ENCODE measurements around the gene PLCH1.

PLCH1 gene, protein sequence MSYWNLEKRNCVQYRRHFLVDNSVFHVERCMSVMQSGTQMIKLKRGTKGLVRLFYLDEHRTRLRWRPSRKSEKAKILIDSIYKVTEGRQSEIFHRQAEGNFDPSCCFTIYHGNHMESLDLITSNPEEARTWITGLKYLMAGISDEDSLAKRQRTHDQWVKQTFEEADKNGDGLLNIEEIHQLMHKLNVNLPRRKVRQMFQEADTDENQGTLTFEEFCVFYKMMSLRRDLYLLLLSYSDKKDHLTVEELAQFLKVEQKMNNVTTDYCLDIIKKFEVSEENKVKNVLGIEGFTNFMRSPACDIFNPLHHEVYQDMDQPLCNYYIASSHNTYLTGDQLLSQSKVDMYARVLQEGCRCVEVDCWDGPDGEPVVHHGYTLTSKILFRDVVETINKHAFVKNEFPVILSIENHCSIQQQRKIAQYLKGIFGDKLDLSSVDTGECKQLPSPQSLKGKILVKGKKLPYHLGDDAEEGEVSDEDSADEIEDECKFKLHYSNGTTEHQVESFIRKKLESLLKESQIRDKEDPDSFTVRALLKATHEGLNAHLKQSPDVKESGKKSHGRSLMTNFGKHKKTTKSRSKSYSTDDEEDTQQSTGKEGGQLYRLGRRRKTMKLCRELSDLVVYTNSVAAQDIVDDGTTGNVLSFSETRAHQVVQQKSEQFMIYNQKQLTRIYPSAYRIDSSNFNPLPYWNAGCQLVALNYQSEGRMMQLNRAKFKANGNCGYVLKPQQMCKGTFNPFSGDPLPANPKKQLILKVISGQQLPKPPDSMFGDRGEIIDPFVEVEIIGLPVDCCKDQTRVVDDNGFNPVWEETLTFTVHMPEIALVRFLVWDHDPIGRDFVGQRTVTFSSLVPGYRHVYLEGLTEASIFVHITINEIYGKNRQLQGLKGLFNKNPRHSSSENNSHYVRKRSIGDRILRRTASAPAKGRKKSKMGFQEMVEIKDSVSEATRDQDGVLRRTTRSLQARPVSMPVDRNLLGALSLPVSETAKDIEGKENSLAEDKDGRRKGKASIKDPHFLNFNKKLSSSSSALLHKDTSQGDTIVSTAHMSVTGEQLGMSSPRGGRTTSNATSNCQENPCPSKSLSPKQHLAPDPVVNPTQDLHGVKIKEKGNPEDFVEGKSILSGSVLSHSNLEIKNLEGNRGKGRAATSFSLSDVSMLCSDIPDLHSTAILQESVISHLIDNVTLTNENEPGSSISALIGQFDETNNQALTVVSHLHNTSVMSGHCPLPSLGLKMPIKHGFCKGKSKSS (N-terminal part only)

GRCh38 chr3:155744626-155745324, at the start of gene PLCH1:
Gene PLCH1 (minus strand): TSS chr3:155745071. CDS start chr3:155704224, 40,847 bp downstream.
- DNase-seq, result peak; percentile 31

- DNase-seq, result no peak
These were observed 47.7 kb upstream of the PLCH1 start for GRCh38 chr3:155792532-155792931.

DNA sequence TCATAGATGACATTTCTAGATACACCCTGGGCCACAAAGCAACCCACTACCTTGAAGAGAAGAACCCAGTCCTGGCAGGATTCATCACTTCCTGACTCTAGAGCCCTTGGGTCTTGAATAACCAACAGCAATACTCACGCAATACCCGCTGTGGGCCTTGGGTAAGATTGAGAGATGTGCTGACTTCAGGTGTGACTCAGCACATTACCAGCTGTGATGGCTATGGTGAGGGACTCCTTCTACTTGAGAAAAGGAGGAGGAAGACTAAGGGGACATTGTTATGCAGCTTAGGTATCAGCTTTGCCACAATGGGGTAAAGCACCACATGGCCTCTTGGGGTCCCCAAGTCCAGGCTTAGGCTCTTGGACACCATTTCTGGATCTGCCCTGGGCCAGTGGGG, 46.3 kb upstream of the PLCH1 start:
- peak; percentile 58 for DNase-seq

DNA sequence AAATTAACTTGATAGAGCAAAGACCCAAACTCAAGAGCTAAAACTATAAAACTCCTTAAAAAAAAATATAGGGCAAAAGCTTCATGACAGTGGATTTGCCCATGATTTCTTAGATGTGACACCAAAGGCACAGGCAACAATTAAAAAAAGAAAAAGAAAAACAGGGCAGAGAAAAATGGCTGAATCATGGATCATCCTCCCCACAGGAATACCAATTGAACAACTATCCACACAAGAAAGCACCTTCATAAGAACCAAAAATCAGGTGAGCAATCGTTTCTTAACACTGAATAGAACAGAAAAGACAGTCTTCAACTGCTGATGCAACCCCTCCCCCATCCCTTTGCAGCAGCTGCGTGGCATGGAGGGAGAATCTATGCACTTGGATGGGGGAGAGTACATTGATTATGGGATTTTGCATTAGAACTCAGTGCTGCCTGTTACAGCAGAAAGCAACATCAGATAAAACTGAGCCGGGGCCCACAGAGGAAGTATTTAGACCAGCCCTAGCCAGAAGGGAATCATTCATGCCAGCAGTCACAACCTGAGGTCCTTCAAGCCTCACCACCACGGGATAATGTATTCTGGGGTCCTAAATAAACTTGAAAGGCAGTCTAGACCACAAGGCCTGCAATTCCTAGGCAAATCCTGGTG, 45.5 kb upstream of the PLCH1 start:
- no peak for DNase-seq

GRCh38 chr3:155785662-155786295, 40.9 kb upstream of the PLCH1 start:
- no peak for DNase-seq

DNA sequence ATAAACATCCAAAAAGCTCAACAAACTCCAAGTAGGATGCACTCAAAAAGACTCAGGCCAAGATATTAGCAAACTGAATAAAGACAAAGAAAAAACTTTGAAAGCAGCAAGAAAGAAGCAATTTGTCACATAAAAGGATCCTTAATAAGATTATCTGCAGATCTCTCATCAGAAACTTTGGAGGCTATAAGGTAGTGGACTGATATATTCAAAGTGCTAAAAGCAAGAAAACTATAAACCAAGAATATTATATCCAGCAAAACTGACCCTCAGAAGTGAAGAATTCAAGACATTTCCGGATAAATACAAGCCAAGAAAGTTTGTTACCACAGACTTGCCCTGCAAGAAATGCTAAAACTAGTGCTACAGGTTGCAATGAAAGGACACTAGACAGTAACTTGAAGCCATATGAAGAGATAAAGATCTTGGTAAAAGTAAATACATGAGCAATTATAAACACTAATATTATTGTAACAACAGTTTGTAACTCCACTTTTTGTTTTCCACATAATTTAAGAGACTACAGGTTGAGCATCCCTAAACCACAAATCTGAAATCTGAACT, 37.6 kb upstream of the PLCH1 start:
- DNase-seq, result no peak

DNA sequence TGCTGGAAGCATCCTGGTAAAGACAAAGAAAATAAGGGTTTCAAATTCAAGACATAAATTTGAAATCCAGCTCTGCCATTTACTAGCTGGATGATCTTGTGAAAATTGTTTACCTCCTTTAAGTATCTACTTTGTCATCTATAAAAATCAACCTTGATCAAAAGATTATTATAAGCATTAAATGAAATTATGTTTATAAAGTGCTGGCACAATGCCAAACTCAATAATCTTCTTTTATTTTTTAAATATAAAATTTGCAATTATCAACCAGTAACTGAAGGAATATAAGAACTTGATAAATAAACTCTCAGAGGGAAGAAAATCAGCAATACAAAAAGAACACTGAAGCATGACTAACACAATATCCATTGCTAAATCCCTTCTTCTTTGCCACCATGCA, 35.4 kb upstream of the PLCH1 start:
- DNase-seq, result no peak

DNA sequence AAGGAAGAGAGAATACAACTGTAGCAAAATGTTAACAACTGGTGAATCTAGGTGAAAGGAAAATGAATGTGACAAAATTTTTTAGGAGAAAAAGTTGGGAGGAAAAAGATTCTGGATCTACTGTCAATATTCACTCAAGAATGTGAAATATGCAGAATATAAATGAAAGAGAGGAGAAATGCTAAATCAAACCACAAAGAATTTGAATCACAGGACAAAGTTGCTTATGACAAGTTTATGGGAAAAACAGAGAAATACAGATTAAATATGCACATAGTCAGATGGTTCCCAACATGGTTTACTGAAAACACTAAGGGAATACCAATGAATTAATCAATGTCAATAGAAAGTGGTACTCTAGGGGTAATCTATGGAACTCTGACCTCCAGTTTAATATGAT, 33.6 kb upstream of the PLCH1 start:
- DNase-seq, result no peak

- peak; percentile 25 for DNase-seq
These were observed 27.9 kb upstream of the PLCH1 start for GRCh38 chr3:155772801-155773200.

DNA sequence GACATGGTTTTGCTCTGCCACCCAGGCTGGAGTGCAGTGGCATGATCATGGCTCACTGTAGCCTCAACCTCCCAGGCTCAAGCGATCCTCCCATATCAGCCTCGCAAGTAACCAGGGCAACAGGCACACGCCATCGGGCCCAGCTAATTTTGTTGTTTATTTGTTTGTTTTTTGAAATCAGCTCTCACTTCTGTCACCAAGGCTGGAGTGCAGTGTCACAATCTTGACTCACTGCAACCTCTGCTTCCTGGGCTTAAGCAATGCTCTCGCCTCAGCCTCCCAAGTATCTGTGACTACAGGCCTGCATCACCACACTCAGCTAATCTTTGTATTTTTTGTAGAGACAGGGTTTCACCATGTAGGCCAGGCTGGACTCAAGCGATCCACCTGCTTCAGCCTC, 26.3 kb upstream of the PLCH1 start:
- no peak for DNase-seq

- peak; percentile 72 for DNase-seq
These were observed 21.3 kb upstream of the PLCH1 start for GRCh38 chr3:155766206-155766605.

DNA sequence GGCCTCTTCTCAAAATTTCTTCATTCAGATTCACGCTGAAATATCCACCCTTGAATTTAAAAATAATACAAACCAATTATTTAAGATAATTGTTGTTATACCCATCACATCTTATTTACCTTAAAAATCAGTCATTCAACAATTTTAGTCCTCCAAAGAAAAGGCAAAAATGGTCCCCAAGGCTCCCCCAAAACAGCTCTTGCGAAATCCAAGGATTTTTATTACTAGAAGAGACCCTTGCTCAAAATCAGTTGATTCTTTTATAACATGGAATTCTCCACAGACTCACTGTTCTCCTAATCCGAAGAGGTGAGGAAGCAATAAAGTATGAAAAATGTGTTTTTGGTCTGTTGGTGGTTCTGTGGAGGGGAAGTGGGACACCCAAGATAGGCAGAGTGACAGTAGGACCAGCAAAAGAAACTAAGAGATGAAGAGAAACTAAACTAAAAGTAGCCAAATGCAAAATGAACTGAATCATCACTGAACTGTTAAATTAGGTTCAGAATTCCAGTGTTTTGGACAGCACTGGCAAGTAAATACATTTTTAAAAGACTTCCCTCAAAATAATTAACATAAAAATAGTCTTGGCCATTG, 19.1 kb upstream of the PLCH1 start:
- DNase-seq, result no peak

- no peak for DNase-seq
These were observed 15.8 kb upstream of the PLCH1 start for GRCh38 chr3:155760653-155761052.

DNA sequence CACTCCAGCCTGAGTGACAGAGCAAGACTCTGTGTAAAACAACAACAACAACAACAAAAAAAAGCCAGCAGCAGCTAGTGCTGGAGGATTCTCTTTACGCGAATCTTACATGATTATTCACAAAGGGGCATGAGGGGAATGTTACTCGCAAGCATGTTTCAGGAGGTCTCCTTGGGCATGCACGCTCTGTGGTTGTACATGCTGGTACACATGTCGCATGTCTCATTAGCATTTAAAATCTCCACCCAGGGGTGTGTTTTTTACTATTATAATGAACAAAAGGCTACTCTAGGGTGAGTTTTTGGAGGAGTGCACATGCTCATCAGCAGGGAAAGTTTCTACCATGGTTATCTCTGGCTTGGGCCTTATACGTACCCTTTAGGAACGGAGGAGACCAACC, 12.7 kb upstream of the PLCH1 start:
- no peak for DNase-seq

DNA sequence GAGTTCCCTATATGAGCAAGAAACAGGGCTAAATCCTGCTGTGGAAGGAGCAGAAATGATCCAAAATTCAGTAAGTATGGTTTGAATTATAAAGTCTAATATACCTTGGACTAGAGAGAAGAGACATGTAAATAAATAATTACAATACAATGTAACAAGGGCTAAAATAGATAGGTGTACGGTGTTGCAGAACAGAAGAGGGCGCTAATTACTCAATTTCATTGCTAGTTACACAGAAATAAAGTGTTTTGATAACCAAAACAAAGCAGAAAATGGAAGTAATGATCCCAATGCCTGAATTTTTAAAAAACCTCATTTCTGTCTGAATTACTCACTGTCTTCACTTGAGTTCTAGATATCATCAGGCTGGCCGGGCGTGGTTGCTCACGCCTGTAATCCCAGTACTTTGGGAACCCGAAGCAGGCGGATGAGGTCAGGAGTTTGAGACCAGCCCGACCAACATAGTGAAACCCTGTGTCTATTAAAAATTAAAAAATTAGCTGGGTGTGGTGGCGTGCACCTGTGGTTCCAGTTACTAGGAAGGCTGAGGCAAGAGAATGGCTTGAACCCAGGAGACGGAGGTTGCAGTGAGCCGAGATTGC, 8.3 kb upstream of the PLCH1 start:
- peak; percentile 61 for DNase-seq

DNA sequence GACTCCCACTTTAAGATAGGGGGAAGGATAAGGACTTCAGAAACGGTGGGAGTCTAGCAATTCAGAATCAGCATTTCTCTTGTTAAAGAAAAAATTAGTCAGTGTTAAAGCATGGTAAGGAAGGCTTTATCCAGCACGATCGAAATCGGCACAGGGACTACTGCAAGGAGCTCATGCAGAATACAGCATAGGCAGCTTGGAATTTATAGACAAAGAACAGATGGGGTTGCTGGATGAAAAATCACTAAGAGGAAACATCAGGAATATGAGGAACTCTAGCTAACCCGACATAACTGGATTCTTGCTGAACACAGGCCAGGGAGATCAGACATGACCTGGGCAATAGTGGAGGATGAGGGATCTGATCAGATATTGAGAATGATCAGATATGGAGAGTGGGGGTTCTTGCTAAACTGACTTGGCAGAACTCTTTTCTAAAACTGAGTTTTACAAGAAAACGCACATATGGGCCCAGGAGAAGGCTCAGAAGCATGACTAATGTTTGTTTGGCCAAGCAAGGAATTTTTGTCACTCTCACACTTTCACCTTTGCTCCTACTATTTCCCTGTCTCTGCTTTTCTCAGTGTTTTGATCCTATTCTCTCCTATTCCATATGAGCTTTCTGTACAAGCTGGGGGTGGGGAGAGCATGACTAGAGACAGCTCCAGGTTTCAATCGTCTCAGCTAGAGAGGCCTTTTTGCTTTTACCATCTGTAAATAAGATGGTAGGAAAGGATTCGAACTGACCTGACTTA, 3.9 kb upstream of the PLCH1 start:
- DNase-seq, result no peak

DNA sequence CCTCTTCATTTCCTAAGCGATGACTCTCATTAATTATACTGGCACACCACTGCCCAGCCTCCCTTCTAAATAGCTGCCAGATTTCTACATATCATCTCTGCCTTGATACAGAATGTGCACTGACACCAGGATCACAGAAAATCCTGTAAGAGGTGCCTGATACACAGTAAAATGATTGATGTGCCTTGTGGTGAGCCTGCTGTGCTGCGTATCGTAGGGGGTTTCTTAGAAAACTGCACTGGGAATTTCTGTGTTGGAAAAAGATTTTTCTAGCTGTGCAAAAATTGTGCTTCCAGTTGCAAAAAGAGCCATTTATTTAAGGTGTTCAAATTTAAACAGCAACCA, 3.0 kb upstream of the PLCH1 start:
- no peak for DNase-seq

DNA sequence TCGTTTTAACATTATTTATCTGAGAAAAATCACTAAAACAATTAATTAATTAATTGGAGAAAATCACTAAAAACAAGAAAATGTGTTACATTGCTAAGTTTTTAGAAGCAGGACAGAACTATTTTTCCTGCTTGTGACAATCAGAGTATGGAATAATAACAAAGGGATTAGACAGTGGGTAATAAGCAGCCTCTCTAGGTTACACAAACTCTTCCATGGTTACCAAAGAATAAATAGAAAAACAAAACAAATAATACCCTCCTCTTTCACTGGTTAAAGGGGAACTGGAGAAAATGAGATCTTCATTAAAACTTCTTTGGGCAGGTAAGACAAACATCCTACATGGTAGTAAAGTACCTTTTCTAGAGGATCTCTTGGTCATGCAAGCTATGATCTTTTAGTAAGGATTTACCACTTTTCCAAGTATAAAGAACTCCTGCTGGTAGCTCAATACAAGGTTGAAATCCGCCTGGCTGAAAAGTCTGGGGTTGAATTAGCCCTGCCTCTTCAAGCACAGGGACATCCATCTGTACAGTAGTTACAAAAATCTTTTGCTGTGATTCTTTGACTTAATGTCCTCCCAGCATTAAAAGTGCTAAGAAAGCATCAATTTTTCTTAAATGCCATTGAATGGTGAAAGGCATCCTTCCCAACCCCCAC, 2.5 kb upstream of the PLCH1 start:
- DNase-seq, result no peak

GRCh38 chr3:155746703-155747102, 1.8 kb upstream of the PLCH1 start:
- no peak for DNase-seq
